GM15510 (cell line): ENCODE data around the gene STX1A.

ENCODE experiments used
- POLR2A ChIP-seq: IDR thresholded peaks from 3 replicates; pipeline ENCODE4 v1.6.1; 2011; ENCODE audit warnings: borderline replicate concordance; ENCODE audit not compliant: insufficient read length; ENCODE audit errors: extremely low read depth

The STX1A gene

DNA sequence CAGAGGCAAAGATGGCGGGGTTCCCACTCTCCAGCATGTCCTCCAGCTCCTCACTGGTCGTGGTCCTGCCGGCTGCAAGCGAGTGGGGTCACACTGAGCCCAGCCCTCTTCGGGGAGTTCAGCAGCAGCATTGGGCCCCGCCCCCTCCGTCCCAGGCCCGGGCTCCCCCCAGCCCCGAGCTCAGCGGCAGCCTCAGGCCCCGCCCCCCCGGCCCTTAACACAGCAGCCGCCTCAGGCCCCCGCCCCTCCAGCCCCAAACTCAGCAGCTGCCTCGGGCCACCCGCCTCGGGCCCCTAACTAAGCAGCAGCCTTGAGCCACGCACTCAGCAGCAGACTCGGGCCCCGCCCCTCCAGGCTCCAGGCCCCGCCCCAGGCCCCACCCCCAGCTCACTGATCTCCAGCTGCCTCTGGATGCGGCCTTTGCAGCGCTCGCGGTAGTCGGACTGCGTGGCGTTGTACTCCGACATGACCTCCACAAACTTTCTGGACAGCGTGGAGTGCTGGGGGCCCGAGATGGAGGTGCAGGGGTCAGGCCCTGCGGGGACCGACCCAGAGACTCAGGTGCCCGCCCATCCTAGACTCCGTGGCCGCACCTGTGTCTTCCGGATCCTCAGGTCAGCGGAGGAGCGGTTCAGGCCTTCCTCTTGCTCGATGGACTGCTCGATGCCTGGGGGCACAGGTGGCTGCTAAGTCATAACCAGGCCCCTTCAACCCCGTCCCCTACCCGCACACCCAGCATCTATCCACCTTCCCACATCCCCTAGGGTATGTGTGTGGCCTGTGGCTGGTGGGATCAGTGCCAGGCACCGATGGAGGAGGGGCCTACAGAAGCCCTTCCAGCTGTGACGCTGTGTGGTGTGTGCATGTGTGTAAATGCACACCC lies 15.5 kb downstream of the STX1A start:
- TF ChIP-seq POLR2A, result no peak

DNA sequence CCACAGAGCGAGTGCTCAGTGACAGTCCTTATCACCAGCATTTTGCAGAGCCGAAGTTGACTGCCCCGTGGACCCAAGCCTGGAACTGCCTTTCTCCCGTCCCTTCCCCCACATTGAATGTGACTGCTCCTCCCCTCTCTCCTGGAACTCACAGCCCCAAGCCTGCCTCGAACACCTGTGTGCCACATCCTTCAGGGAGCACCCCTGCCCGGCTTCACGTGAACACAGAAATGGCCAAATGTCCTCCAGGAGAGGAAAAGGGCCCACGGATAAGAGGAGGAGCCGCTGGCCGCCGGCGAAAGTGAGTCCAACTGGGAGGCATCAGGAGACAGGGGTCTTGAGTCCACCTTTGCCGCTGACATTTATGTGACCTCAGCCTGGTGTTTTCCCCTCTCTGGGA lies 16.2 kb downstream of the STX1A start:
- no peak for TF ChIP-seq POLR2A

DNA sequence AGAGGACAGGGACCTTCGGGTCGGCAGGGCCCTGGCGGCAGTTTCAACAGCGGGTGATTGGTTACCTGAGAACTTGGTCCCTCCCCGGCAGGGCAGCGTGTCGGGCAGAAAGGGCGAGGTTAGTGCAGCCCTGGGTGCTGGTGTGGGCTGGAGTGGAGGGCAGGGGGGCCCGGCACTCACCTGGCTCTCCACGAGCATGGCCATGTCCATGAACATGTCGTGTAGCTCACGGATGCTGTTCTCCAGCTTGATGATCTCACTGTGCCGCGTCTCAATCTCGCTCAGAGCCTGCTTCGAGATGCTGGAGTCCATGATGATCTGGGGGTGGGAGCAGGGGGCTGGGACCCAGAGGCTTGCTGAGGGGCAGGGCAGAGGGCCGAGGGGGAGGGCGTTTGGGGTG lies 16.8 kb downstream of the STX1A start:
- no peak for TF ChIP-seq POLR2A

DNA sequence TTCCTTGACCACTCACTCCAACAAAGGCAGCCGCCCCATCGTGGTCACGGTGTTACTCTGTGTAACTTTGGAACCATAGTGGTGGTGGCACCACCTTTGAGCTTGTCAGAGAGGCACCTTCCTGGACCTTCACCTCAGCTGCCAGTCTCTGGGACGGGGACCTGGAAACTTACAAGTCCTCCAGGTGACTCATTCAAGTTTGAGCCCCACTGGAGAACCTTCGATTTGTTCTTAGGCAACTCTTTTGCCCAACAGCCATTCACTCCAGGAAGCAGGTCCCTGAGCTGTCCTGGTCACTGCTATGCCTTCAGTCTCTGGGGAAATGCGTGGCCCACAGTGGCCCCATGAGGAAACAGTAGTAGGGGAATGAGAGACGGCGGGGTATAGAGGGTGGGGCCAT lies 17.2 kb downstream of the STX1A start:
- TF ChIP-seq POLR2A, result no peak

DNA sequence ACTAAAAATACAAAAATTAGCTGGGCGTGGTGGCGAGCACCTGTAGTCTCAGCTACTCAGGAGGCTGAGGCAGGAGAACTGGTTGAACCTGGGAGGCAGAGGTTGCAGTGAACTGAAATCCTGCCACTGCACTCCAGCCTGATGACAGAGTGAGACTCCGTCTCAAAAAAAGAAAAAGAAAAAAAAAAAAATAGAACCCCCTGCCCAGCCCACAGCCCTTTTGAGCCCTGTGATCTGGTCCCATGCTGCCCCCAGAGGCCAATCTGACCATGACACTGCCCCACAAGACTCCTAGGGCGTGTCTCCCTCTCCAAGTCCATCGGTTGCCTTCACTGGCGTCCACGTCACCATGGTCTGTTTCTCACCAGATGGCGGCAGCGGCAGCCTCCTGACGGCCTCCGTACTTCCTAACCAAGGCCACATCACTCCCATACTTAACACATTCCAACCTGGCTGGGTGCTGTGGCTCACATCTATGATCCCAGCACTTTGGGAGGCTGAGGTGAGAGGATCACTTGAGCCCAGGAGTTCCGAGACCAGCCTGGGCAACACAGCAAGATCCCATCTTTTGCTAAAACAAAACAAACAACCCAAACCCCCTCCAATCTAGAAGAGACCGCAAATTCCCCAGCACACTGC lies 18.0 kb downstream of the STX1A start:
- TF ChIP-seq POLR2A, result no peak

DNA sequence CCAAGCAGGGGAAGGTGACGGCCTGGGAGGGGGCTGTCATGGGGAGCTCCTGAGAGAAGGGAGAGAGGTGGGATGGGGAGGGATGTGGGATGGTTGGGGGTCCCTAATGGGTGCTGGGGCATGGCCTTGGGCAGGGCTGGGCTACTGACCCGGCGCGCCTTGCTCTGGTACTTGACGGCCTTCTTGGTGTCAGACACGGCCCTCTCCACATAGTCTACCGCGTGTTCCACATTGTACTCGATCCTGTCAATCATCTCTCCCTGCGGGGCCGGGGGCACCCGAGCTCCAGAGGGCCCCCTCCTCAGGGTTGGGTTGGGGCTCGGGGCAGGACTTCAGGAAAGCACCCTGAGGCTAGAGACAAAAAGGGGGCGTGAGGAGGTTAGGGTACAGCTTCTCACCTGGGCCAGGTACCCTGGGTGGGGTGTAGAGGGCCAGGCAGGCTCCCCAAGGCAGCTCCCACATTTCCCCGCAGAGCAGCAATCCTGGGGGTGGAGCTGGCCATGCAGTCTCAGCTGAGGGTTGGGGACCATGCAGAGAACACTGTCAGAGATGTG lies 18.8 kb downstream of the STX1A start:
- no peak for TF ChIP-seq POLR2A

DNA sequence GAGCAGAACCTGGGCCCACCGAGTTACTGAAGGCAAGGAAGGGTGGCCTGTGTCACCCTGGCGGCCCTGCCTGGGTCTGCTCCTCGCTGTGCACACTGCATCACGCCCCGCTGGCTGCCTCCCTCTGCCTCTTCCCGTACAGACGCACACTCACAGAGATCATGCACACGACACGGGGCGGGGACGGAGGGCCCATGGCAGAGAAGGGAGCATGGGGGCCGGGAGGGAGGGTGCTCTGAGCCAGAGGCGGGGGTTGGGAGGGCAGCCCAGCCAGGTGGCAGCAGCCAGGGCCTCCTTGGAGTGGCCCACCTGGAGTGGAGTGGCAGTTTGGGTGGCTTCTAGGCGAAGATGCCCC lies 19.4 kb downstream of the STX1A start:
- TF ChIP-seq POLR2A, result no peak

DNA sequence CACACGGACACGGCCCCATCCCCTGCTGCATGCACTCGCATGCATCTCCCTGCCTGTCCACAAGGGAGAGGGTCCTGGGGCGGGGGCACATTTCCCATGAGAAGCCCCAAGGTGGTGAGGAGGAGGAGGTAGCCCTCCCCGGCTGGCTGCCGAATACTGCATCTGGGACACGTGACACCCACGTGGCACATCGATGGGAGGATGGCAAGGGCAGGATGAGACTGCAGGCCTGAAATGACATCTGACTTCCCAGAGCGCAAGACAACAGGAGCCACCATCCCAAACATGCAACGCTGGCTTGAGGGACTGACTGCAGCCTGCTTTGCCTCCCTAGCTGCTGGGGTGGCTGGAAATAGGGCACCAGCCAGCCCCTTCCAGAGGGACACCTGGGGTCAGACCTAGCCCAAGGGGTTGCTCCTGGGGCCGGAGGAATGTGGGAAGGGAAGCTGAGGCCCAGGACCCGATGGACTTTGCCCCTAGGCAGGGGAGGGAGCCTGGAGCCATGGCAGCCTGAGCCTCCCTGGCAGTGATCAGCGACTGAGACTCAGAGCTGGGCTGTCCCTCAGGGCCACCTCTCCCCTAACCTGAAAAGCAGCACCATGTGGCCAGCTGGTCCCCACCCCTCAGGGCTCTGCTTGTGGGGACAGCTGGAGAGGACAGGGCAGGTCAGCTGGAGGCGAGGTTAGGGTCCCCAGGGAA lies 19.9 kb downstream of the STX1A start:
- TF ChIP-seq POLR2A, result peak; percentile 5

DNA sequence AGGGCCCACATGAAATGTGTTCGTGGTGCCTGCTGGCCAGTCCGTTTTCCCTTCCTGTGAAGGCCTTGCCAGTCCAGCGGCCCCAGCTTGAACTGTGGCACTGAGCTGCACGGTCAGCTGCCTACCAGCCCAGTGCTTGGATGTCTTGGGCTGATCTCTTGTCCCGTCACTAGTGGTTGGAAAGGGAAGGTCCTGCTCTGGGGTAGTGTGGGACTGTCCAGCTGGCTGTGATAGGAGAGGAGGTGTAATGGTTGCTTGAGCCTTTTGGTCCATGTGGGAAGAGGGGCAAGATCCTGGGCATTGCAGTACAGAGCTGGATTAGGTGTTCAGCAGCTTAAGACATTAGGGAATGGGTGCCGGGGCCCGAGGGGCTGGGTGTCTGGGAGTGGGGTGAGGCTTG lies 21.1 kb downstream of the STX1A start:
- TF ChIP-seq POLR2A, result no peak

DNA sequence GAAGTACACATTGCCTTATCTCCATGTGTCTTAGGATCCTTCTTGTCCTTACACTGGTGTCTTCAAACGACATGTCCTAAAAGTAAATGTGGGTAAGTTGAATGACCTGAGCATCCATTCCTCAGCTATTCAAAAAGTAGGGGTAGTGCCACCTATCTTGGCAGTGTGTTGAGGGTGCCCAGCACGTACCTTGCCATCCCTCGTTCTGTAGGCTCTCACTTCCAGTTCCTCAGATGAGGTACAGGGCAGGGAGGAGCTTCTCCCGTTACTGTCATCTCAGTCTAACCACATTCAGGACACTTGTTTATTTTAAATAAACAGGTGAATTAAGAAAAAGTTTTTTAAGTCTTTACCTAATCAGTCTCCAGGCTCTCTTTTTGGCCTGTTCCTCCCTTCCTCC lies 23.1 kb downstream of the STX1A start:
- TF ChIP-seq POLR2A, result no peak

DNA sequence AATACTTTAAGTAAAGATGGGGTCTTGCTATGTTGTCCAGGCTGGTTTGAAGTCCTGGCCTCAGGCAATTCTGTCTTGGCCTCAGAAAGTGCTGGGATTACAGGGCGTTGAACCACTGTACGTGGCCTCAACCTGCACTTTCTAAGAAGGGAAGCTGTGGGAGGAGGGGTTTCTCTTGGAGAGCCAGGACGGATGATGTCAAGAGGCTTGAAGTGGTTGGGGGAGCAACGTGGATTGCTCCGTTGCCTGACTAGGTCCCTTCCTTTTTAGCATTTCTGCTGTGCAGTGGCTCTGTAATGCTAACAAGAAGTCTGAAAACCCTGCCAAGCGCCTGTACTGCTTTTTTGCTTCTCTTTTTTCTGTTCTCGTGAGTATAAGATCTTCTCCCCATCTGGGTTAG lies 28.8 kb downstream of the STX1A start:
- no peak for TF ChIP-seq POLR2A

DNA sequence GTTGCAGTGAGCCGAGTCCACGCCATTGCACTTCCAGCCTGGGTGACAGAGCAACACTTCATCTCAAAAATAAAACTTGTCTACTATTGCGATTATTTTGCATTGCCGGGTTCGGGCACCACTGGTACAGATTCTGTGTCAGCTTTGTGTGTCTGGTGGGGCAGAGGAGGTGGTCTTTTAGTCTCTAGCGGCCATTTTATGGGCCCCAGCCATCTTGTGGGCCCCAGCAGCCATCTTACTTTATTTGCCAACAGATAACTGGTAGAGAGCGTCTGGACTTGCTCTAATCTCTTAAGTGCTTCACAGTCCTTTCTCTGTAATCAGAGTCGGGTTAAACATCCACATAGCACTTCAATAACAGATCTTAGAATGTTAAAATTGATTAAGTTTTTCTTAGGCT lies 31.2 kb downstream of the STX1A start:
- no peak for TF ChIP-seq POLR2A

DNA sequence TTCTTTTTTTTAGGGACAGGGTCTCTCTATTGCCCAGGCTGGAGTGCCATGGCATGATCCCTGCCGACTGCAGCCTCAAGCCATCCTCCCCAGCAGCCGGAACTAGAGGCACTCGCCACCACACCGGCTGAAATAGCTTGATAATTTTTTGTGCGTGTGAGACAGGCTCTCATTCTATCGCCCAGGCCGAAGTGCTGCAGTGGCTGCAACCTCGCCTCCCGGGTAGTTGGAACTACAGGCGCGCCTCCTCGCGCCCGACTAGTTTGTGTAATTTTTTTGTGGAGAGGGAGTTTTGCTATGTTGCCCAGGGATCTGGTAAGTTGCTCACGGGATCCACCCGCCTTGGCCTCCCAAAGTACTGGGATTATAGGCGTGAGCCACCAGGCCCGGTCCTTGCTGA lies 34.2 kb downstream of the STX1A start:
- no peak for TF ChIP-seq POLR2A

DNA sequence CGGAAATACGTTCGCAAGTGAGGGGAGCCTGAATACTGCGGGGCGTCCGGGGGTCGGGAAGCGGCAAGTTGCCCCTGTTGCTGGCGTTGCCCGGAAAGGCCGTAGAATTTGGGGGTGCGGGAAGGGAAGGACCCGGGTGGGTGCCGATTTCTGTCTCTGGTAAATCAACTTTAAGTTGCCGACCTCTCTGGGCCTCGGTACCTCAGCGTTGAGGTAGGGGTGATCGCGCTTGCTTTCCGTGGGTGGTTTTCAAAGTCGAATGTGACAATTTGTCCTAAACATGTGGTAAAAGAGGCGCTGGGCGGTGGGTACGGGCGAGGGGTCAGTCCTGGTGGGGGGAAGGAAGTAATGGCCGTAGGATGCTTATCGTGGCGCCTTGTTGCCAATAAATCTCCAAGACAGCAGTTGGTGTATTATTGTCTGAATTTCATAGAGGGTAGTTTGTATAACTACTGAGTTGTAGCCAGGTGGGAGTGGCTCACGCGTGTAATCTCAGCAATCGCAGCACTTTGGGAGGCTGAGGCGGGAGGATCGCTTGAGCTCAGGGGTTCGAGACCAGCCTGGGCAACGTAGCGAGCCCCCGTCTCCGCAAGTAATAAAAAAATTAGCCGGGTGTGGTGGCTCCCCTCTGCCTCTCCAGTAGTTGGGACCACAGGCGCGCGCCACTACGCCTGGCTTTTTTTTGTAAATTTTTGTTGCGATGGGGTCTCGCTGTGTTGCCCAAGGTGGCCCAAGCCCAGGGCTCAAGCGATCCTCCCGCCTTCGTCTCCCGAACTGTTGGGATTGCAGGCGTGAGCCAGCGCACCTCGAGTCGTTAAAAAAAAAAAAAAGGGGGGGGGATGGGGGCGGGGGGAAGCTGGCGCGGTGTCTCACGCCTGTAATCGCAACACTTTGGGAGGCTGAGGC lies 35.4 kb downstream of the STX1A start:
- TF ChIP-seq POLR2A, result no peak

DNA sequence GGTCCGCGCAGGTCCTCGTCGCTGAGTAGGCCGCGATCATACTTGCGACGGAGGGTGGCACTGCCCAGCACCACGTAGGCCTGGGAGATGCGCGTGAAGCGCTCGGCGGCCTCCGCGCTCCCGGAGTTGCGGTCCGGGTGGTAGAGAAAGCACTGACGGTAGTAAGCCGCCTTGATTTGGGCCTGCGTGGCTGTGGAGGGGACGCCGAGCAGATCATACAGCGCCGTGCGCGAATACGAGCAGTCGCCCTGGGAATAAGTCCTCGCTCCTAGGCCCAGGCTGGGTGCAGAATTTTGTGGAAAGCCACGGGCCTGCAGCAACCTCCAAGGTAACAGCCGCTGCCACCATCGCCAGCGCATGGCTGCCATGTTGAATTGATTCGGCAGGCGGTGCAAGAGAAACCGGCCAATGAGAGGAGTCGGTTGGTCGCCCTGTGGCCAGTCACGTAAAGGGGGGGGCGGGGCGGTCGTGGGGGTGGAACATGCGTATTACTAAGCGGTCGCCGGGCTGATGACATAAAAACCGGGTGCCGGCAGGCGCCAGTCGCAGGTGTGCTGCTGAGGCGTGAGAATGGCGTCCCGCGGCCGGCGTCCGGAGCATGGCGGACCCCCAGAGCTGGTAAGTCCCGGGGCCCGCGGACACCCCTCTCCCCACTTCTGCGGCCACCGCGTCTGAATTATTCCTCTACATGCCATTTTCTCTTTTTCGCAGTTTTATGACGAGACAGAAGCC lies 36.2 kb downstream of the STX1A start, which contains the start of the genes BUD23 and DNAJC30:
TSS of gene BUD23 (plus strand) at position 542 of the 732 bp plus-strand sequence. CDS start at position 571, 29 bp downstream.
TSS of gene DNAJC30 (minus strand) at position 398 of the 732 bp plus-strand sequence. CDS start at position 368, 30 bp downstream.
- peak; percentile 94 for TF ChIP-seq POLR2A

DNA sequence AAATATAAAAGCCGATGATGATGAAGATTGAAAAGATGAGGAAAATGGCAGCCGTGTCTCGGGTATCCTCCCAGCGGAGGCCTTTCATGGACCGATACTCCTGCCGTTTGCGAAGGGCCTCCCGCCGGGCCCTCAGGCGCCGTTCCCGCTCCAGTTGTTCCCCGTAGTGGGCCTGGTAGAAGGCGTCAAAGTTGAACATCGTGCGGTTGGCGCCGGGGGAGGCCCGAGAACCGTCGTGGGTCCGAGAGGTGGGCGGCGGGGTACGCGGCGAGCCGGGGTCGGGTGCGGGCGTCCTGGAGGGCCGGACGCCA lies 36.8 kb downstream of the STX1A start:
- no peak for TF ChIP-seq POLR2A
